Measurements from ENCODE around the gene MYOZ3.
A peak's percentile ranks its signal among the peaks of the same experiment; 100 is the strongest.

MYOZ3 gene

DNA sequence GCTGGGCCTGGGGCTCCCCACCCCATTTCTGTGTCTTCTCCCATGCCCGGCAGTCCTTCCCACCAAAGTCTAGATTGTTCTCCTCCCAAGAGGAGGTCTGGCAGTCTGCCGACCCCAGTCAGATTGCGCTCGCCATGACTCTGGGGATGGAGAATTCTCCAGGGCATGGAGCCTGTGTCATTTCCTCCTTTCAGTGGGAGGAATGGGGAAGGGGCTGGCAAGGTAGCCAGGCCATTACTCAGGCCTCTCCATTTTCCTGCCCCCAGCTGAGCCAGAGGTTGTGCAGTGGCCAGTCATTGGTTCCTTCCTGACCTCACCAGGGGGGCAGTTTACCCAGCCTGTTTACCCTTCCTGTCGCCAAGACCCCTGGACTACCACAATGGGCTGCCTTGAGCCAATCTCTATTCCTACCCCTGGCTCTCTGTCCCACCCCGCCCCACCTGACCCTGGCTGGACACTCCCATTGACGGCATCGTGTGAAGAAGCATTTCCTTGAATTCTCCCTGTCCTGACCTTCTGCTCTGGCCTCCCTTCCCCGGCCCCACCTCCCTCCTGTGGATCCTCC is 20.0 kb upstream of the MYOZ3 start:
- DNase-seq (ENCODE audit: low read depth, low spot score), result no peak
- peak overlapping the region; percentile 78 for H3K27ac ChIP-seq

DNA sequence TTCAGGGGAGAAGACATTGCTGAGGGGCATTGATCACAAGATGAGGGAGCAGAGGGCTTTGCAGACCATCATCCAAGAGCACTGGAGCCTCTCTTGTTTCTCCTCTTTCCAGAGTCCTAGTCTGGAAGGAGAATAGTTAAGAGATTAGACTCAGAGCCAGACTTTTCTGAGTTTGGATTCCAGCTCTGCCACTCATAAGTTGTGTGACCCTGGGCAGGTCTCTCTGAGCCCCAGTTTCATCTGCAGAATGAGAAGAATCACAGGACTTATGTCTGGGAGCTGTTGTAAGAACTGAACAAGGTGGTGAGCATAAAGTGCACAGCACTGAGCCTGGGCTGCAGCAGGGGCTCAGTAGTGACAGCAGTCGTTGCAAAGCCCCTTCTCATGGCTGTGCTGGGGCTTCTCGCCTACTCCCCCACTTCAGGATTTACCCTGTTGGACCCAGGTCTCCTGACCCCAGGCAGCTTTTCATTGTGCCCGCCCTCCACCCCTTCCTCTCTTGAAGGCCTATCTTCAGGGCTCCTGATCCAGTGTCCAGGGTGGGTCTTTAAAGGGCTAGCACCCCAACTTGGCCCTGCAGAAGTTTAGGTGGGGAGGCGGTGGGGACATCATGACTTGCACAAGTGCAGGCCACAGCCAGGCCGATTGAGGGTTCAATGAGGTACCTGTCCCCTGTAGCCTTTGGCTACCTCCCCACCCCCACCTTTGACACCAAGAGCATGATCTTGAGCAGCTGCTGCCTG is 19.1 kb upstream of the MYOZ3 start:
- H3K27ac ChIP-seq, result peak overlapping the region; percentile 78

DNA sequence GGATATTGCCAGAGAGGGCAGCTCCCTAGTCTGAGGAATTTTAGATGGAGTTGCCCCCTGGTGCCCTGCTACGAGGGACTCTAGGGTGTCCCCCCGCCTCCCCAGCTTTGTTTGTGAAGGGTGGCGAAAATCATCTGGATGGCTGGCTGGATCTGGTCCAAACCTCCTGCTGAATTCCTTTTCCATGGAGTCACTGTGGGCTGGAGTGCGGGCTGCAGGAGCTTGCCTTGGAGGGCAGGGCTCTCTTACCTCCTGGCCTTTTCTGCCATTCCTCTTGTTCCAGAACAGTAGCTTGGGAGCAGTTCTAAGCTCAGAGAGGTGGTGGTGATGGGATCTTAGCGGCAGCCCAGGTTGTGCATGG is 18.5 kb upstream of the MYOZ3 start:
- peak overlapping the region; percentile 78 for H3K27ac ChIP-seq
- DNase-seq (ENCODE audit: low read depth, low spot score), result no peak

More for the DNA sequence above, 19.1 kb upstream of the MYOZ3 start:
- DNase-seq (ENCODE audit: low read depth, low spot score), result no peak

DNA sequence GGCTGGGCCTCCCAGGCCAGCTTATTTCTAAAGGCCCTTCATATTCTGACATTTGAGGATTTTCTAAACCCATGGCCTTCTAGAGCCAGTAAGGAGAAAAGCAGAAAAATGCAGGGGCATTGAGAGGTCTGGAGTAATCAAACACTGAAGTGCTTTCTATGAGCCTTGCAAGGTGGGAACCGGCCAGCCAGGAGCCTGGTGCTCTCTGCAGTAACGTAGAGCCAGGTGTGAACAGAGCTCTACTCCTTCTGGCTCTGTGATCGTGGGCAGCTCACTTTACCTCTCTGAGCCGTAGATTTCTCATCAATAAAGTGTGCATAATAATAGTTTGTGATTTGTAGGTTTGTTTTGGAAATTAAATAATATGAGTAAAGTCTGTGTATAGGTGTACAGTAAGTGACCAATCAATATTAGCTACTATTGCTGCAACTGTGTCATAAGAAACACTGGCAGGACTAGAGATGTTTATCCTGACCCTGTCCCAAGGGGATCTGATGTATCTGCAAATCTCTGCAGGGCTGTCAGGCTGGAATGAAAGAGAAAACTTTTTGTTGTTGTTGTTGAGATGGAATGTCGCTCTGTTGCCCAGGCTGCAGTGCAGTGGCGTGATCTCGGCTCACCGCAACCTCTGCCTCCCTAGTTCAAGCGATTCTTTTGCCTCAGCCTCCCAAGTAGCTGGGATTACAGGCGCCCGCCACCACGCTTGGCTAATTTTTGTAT is 17.9 kb upstream of the MYOZ3 start:
- peak overlapping the region; percentile 78 for H3K27ac ChIP-seq
- no peak for DNase-seq (ENCODE audit: low read depth, low spot score)

DNA sequence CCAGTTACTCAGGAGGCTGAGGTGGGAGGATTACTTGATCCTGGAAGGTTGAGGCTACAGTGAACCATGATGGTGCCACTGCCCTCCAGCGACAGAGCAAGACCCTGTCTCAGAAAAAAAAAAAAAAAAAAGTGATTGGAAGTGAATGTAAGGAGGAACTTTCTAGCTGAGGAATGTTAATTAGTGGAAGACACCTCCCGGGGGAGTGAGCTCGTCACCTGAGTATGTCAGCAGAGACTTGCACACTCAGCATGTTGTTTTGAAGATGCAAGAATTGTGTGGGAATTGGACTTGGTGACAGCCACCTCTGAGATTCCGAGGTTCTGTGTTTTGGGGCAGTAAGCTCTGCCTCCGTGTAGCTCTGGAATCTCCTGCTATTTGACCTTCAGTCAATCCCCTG is 17.0 kb upstream of the MYOZ3 start:
- no peak overlapping the region for H3K27ac ChIP-seq

DNA sequence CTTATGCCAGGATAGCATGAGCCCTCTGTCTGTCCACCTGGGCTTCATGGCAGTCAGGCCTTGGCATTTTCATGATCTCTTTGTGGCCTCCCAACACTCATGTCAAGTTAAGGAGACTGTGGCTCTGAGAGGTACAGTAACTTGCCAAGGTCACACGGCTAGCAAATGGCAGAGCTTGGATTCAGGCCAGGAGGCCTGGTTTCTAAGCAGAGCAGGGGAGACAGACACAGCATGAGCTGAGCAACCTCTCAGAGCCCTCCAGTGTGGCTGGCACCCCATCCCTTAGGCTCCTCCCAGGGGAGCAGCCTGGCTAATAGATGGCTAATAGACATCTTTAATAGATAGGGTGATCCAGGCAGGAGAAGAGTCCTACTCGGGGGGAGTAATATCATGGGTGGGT is 16.5 kb upstream of the MYOZ3 start:
- no peak overlapping the region for H3K27ac ChIP-seq
- DNase-seq (ENCODE audit: low read depth, low spot score), result no peak

More for the DNA sequence above, 17.0 kb upstream of the MYOZ3 start:
- DNase-seq (ENCODE audit: low read depth, low spot score), result no peak

DNA sequence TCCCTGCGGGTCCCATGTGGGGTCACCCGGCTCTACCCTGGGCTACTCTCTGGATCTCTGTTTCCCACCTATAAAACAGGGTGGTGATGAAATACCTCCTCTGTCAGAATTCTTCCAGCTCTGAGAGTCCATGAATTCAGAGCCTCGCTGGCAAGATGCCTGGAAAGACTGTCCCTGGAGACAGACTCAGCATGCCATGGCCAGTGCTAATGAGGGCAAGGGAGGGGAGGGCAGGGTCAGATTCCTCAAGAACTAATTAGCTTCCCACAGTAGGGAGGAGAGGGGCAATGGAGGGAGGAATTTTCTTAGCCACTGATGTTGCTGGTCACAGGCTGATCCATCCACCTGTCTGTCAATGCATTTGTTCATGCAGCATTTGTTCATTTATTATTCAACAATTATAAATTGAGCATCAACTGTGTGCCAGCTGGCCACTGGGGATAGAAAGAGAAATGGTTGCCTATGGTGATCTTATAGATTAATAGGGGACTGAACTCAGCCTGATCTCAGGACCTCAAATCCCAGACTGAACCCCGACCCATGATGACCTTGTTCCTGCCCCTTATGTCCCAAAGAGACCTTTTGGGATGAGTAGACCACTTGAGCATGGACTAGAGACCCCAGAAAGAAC is 15.9 kb upstream of the MYOZ3 start:
- DNase-seq (ENCODE audit: low read depth, low spot score), result no peak

DNA sequence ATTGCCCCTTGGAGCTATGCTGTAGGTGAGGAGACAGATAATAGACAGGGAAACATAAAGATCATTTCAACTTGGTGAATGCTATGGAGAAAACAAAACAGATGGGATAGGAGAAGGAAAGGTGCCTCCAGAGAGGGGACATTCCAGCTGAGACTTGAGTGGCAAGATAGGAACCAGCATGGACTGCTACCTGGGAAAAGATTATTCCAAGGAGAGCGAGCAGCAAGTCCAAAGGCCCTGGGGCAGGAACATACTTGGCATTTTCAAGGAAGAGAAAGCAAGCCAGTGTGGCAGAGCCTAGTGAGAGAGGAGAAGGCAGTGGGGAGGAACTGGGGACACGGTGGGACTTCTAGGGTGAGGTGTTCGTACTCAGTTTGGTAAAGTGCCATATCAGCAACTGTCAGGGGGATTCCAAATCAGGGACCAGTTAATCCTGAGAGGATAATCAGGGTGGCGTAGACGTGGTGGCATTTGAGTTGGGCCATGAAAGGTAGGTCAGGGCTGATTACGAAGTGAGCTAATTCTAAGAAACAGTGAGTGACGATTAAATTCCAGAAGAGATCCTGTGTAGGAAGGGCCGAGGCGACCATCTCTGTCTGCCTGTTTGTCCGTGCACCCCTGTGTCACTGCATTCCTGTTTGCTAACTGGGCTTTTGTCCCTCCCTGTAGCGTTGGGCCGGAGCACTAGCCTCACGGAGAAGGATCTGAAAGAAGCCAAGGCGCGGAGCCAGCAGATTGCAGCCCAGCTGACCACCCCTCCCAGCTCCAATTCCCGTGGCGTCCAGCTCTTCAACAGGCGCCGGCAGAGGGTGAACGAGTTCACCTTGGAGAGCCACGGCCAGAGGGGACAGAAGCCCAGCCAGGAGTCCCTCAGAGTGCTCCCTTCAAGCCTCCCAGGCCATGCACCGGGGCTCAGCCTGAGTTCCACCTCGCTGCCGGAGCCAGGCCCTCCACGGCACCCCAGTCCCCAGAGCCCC is 13.5 kb upstream of the MYOZ3 start:
- no peak overlapping the region for H3K27ac ChIP-seq
- no peak for DNase-seq (ENCODE audit: low read depth, low spot score)

More for the DNA sequence above, 15.9 kb upstream of the MYOZ3 start:
- no peak overlapping the region for H3K27ac ChIP-seq

DNA sequence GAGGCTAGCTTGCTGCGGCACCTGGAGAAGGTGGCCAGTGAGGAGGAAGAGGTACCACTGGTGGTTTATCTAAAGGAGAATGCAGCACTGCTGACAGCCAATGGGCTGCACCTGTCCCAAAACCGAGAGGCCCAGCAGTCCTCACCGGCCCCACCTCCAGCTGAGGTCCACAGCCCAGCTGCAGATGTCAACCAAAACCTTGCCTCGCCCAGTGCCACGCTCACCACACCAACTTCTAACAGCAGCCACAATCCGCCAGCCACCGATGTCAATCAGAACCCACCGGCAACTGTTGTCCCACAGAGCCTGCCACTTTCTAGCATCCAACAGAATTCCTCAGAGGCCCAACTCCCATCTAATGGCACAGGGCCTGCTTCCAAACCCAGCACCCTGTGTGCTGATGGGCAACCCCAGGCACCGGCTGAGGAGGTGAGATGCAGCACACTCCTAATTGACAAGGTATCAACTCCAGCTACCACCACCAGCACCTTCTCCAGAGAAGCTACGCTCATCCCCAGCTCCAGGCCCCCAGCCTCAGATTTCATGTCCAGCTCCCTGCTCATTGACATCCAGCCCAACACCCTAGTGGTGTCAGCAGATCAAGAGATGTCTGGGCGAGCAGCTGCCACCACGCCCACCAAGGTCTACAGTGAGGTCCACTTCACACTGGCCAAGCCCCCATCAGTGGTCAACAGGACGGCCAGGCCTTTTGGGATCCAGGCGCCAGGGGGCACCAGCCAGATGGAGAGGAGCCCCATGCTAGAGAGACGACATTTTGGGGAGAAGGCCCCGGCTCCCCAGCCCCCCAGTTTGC is 12.6 kb upstream of the MYOZ3 start:
- H3K27ac ChIP-seq, result no peak overlapping the region
- no peak for DNase-seq (ENCODE audit: low read depth, low spot score)

DNA sequence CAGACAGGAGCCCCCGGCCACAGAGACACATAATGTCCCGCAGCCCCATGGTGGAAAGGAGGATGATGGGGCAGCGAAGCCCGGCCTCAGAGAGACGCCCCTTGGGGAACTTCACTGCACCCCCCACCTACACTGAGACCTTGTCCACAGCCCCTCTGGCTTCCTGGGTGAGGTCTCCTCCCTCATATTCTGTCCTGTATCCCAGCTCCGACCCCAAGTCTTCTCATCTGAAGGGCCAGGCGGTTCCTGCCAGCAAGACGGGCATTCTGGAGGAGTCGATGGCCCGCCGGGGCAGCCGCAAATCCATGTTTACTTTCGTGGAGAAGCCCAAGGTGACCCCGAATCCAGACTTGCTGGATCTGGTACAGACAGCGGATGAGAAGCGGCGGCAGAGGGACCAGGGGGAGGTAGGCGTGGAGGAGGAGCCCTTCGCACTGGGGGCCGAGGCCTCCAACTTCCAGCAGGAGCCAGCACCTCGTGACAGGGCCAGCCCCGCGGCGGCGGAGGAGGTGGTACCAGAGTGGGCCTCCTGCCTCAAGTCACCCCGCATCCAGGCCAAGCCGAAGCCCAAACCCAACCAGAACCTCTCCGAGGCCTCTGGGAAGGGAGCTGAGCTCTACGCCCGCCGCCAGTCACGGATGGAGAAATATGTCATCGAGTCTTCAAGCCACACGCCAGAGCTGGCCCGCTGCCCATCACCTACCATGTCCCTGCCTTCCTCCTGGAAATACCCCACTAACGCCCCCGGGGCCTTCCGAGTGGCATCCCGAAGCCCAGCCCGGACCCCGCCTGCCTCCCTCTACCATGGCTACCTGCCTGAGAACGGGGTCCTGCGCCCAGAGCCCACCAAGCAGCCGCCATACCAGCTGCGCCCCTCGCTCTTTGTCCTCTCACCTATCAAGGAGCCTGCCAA is 11.7 kb upstream of the MYOZ3 start:
- no peak for DNase-seq (ENCODE audit: low read depth, low spot score)
- no peak overlapping the region for H3K27ac ChIP-seq

DNA sequence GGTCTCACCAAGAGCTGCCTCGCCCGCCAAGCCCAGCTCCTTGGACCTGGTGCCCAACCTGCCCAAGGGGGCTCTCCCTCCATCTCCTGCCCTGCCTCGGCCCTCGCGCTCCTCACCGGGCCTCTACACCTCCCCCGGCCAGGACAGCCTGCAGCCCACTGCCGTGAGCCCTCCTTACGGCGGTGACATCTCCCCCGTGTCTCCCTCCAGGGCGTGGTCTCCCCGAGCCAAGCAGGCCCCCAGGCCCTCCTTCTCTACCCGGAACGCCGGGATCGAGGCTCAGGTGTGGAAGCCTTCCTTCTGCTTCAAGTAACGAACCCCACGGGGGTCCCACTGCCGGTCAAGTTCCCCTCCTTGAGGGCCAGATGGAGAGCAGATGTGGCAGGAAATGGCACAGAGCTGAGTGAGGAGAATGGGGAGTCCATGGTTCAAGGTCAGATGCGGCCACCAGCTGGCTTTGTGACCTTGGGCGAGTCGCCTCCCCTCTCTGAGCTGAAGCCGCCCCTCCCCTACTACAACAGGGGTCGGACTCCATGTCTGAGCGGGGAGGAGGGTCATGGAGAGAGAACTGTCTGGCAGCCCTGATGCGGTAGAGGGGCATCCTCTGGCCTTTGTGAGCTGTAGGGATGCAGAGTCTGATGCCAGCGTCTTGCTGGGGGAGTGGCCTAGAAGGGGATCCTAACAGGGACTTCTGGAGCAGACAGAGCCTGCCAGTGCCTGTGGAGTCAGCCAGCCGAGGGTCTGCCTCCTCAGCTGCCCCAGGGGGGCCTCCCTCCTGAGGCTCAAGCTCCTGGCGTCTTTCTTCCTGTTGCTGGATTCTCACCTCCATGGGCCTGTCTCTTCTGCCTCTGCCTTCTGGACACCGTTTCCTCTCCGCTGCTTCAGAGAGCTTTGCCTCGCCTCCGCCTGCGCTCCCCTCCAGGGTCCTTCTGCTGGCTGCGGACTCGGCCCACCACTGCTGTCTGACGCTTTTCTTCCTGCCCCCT is 10.7 kb upstream of the MYOZ3 start:
- no peak for DNase-seq (ENCODE audit: low read depth, low spot score)
- no peak overlapping the region for H3K27ac ChIP-seq

DNA sequence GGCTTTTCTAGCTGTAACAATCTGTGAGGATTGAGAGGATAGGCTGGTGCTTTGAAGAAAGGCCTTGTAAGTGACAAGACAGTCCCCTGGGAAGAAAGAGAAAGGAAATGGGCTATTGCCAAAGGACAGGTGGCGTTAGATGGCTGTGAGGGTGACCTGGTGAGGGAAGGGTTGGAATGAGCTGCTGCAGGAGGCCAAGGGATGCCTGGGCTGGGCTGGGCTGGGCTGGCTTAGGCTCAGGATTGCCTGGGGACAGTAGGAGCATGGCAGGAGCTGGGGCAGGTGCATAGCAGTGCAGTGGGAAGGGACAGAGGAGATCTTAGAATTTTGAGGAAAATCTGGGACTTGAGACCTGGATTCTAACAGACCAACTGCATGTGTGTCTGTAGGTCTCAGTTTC is 9.7 kb upstream of the MYOZ3 start:
- no peak for DNase-seq (ENCODE audit: low read depth, low spot score)
- H3K27ac ChIP-seq, result no peak overlapping the region

DNA sequence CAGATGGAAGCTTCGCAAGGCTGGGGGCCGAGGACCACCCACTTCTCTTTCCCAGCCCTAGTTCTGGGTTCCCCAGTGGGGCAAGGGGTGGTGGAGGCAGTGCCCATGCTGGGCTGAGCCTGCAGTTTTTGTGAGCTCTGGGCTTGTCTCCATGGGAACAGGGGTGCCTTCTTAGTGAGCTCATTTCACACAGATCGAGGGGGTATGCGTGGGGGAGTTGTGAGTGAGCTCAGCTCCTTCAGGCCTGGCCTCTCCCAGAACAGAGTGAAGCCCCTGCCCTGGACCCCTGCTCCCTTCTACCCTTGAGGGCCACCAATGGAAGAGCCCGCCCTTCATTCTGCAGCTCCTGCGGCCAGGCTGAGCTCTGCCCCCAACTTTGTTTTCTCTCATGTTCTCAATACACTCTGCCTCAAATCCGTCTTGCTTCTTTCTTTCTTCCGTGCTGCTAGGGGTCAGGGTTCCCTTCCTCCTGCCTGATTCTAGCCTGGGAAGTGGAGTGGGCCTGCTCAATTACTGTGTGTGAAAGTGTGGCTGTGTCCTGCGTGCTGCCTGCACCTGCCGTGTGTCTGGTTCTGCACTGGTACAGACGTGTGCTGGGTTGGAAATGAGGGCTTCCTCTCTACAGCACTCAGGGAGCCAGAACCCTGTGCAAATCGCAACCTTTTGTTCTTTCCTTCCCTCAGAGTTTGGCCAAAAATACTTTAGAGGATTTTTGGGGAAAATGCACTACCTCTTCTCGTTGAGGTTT is 9.0 kb upstream of the MYOZ3 start:
- H3K27ac ChIP-seq, result no peak overlapping the region
- DNase-seq (ENCODE audit: low read depth, low spot score), result no peak

DNA sequence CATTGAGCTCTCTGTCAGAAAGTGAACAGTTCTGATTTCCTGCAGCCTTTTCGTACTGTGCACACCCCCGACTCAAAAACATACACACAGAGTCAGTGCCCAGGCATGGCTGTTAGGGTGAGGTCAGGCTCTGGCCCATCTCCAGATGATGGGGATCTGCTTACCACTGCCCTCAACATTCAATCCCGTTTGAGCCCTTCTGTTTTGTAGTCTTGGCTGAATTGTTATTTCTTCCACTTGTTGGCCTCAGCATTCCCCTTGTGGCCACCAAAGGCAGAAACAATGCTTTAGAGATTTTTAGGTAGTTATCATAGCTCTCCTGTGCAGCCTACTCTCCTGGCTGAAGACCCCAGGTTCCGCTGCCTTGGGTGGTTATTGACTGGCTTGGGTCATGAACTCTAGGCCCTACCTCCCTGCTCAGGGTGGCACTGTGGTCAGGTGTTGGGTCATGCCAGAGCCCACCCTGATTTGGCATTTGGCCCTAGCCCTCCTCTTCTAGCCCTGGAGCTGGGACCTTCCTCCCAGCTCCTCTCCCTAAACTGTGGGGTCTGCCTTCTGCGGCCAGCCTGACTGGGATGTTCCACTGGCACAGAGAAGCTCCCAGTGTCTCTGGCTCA is 7.8 kb upstream of the MYOZ3 start:
- no peak overlapping the region for H3K27ac ChIP-seq
- DNase-seq (ENCODE audit: low read depth, low spot score), result no peak

DNA sequence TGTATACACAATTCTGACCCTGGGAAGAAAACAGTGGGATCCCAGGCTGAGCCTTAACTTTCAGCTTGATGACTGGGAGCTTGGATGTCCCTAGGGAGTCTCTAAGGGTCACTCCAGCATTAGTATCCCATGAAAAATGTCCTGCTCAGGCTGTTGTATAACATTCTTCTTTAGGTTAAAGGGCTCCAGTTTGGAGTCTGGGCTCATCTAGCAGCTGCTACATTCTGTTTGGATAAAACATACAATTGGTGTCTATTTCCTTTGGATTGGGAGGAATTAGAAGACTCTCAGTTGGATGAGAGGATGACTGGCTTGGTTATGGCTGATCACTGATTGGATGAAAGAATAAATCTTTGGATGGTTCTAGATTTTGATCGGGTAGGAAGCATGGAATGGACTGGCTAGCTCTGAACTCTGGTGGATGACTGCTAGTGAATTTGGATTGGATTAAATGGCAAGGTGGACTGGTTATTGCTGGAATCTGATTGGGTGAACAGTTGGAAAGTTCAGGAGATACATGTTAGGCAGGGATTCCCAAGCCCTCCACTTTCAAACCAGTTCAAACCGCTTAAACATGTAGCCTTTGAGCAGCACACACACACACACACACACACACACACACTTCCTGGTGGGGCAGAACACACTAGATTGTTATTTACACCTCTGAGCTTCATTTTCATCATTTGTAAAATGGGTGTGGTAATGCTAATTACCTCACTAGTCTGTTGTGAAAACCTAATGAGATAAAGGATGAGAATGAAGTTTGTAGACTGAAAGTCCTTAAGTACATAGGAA is 7.1 kb upstream of the MYOZ3 start:
- no peak for DNase-seq (ENCODE audit: low read depth, low spot score)
- H3K27ac ChIP-seq, result no peak overlapping the region
